Endothelial cell of umbilical vein (primary cell): ENCODE data around the gene ALDH6A1. TPM values are rescaled to one million over a fixed set of nuclear protein-coding genes. Genes with fewer than 3 reads are reported as not detected.
A peak's percentile ranks its signal among the peaks of the same experiment; 100 is the strongest.

Source experiments
- BruUV-seq: library from RNA; stranded (reverse); fragments of 400-500 nt; replicated peaks from 2 replicates; lab custom pipeline; 2021; lab: Mats Ljungman, UMichigan
- CTCF ChIA-PET: fragments of 300-600, 350-600 bp; sonication (Branson Sonifier 250); formaldehyde crosslinking; loops from one replicate; lab custom pipeline; 2021; ENCODE audit warnings: antibody characterized with exemption, inconsistent platforms; lab: Charles Lee
- POLR2A ChIA-PET: fragments of 300-600, 350-600 bp; sonication (Branson Sonifier 250); formaldehyde crosslinking; loops from one replicate; lab custom pipeline; 2021; ENCODE audit warnings: antibody characterized with exemption, inconsistent platforms; lab: Charles Lee
- DNase-seq: peaks from one replicate; pipeline ENCODE4 v3.0.0-alpha.2; 2011; ENCODE audit warnings: low read depth, low spot score
- FAIRE-seq: peaks from 2 replicates; lab custom pipeline; 2011; peaks lifted over from hg19 to GRCh38; lab: Jason Lieb, UNC
- H2AFZ ChIP-seq: 2 replicates; pipeline ENCODE4 v1.6.0; 2012; ENCODE audit warnings: low read depth, low read length, control low read depth, inconsistent platforms
- H3K27ac ChIP-seq: 2 replicates; pipeline ENCODE4 v1.5.1; 2011; ENCODE audit warnings: low read depth, mild to moderate bottlenecking, control low read depth, low read length, moderate library complexity; ENCODE audit not compliant: insufficient read depth
- H3K27me3 ChIP-seq, 2 experiments: 2 replicates each; pipeline versions ENCODE4 v1.6.0 to v1.6.1; 2011; ENCODE audit warnings: low read length in 2 of 2, mixed read lengths in 1 of 2; ENCODE audit not compliant: control insufficient read depth in 2 of 2, insufficient read depth in 2 of 2
- H3K36me3 ChIP-seq, 2 experiments: 2 replicates in 1 of 2; 3 replicates in 1 of 2; pipeline ENCODE4 v1.5.1; 2011; ENCODE audit warnings: low read length in 2 of 2, mild to moderate bottlenecking in 1 of 2, moderate library complexity in 1 of 2; ENCODE audit not compliant: control insufficient read depth in 2 of 2, insufficient read depth in 2 of 2; ENCODE audit errors: extremely low read depth in 1 of 2
- H3K4me1 ChIP-seq: 3 replicates; pipeline ENCODE4 v1.5.1; 2011; ENCODE audit warnings: mild to moderate bottlenecking, low read length; ENCODE audit not compliant: control insufficient read depth, insufficient read depth; ENCODE audit errors: extremely low read depth
- H3K4me2 ChIP-seq: 2 replicates; pipeline ENCODE4 v1.6.1; 2011; ENCODE audit warnings: low read length, control low read depth, mixed read lengths; ENCODE audit not compliant: insufficient read depth
- H3K4me3 ChIP-seq, 3 experiments: fragments of 200-600 bp in 1 of 3; sonication (generic), shearing (Covaris generic) in 1 of 3; replicated peaks in 1 of 3; 2 replicates each; pipeline ENCODE4 v1.5.1; 2011 to 2016; ENCODE audit warnings: control low read depth in 3 of 3, low read length in 3 of 3, mild to moderate bottlenecking in 2 of 3, inconsistent platforms in 1 of 3, low read depth in 1 of 3, moderate library complexity in 1 of 3; ENCODE audit not compliant: insufficient read depth in 1 of 3
- H3K79me2 ChIP-seq: 2 replicates; pipeline ENCODE4 v1.6.0; 2012; ENCODE audit warnings: low read length, inconsistent platforms; ENCODE audit not compliant: control insufficient read depth, insufficient read depth
- H3K9ac ChIP-seq: replicated peaks from 2 replicates; pipeline ENCODE3; 2011; ENCODE audit warnings: low read length, control low read depth; ENCODE audit not compliant: insufficient read depth; ENCODE audit errors: extremely low read depth
- H3K9me1 ChIP-seq: replicated peaks from 3 replicates; pipeline ENCODE4 v1.6.0; 2011; ENCODE audit warnings: mild to moderate bottlenecking, low read length; ENCODE audit not compliant: control insufficient read depth, insufficient read depth; ENCODE audit errors: extremely low read depth
- H3K9me3 ChIP-seq: replicated peaks from 2 replicates; pipeline ENCODE4 v1.5.1; 2012; ENCODE audit warnings: low read length, inconsistent platforms; ENCODE audit not compliant: control insufficient read depth, insufficient read depth
- H4K20me1 ChIP-seq: replicated peaks from 2 replicates; pipeline ENCODE3; 2011; ENCODE audit warnings: mild to moderate bottlenecking, low read length; ENCODE audit not compliant: control insufficient read depth, insufficient read depth; ENCODE audit errors: extremely low read depth
- CTCF ChIP-seq, 2 donors: IDR thresholded peaks; 1 replicate in 1 of 2; 2 replicates in 1 of 2; pipeline ENCODE4 v1.5.1; 2011; ENCODE audit warnings: low read length in 2 of 2, mild to moderate bottlenecking in 2 of 2, moderate library complexity in 2 of 2, control low read depth in 1 of 2, inconsistent platforms in 1 of 2, low read depth in 1 of 2; ENCODE audit not compliant: insufficient read depth in 1 of 2; ENCODE audit errors: extremely low read depth in 1 of 2
- EZH2 ChIP-seq: IDR thresholded peaks from 2 replicates; pipeline ENCODE4 v1.6.1; 2012; ENCODE audit warnings: borderline replicate concordance, low read depth, mild to moderate bottlenecking, moderate library complexity, low read length, inconsistent platforms; ENCODE audit not compliant: severe bottlenecking
- FOS ChIP-seq: IDR thresholded peaks from 2 replicates; pipeline ENCODE4 v1.6.1; 2011; ENCODE audit warnings: mild to moderate bottlenecking, low read length, moderate library complexity, borderline replicate concordance; ENCODE audit not compliant: insufficient read depth
- GATA2 ChIP-seq: IDR thresholded peaks from 2 replicates; pipeline ENCODE4 v1.7.0; 2011; ENCODE audit warnings: low read depth, mild to moderate bottlenecking, moderate library complexity, mixed read lengths, low read length; ENCODE audit not compliant: insufficient read length, insufficient read depth
- JUN ChIP-seq: IDR thresholded peaks from 2 replicates; pipeline ENCODE4 v1.6.1; 2011; ENCODE audit warnings: borderline replicate concordance, low read depth; ENCODE audit not compliant: insufficient read length, insufficient read depth
- MAX ChIP-seq: IDR thresholded peaks from 2 replicates; pipeline ENCODE4 v1.6.1; 2011; ENCODE audit not compliant: insufficient read depth, insufficient read length
- MYC ChIP-seq: IDR thresholded peaks from one replicate; pipeline ENCODE4 v1.6.1; 2011; ENCODE audit warnings: mild to moderate bottlenecking, low read depth, low read length
- POLR2A ChIP-seq: IDR thresholded peaks from 2 replicates; pipeline ENCODE4 v1.6.1; 2012; ENCODE audit warnings: low read depth, mild to moderate bottlenecking, control low read depth, low read length
- POLR2AphosphoS5 ChIP-seq: IDR thresholded peaks from 2 replicates; pipeline ENCODE4 v1.6.1; 2012; ENCODE audit warnings: low read depth, mild to moderate bottlenecking, control low read depth, low read length, moderate library complexity; ENCODE audit not compliant: insufficient read depth
- dilution Hi-C: fragments of 300-500 bp; cut with MboI; formaldehyde crosslinking; loops from one replicate; pipeline ENCODE4 v1.15.0; 2019; ENCODE audit warnings: low sequenced_read_pairs; ENCODE audit not compliant: extremely low pct_ligation_motif_present
- intact Hi-C: fragments of 100-400 bp; cut with micrococcal nuclease; formaldehyde crosslinking; loops from one replicate; pipeline ENCODE4 v1.10.0; 2022
- polyA plus RNA-seq, 4 experiments: library from polyadenylated mRNA; depleted of rRNA in 3 of 4; stranded (reverse) in 3 of 4; unstranded in 1 of 4; fragments of >200 nt; gene quantifications; 2 replicates each; pipeline versions ENCODE4 v1.2.1 to v1.2.3, GENCODE V29; 2011 to 2012; ENCODE audit warnings: missing spikeins in 1 of 4
- total RNA-seq: library from RNA; stranded (reverse); gene quantifications from 2 replicates; pipeline ENCODE4 v1.2.3, GENCODE V29; 2021

The ALDH6A1 gene
- total and polyA plus RNA-seq, 2 donors (not counting 3 experiments of a cell fraction or from before 2014, with no cell fraction given) = 5.2 to 10.2 TPM

- ChIA-PET POLR2A (no interaction called here), CTCF (interaction anchor here (1.0 kb wide), 2 partner anchors 10 to 19 kb away, joined by 3 read pairs; no protein-coding TSS in a partner anchor)
- TF ChIP-seq FOS (no peak), JUN (no peak), GATA2 (no peak), POLR2A (no peak), CTCF (IDR thresholded peaks at IDR 0.05; ENCODE audit: extremely low read depth in 1 of 2, insufficient read depth in 1 of 2, low read depth in 1 of 2, low read length in 2 of 2) (no peak), MAX (no peak), MYC (no peak), POLR2AphosphoS5 (no peak), EZH2 (no peak)
- TSS peak; percentile 69 for BruUV-seq
- Histone ChIP-seq H3K9ac (peak overlapping the region; percentile 96), H2AFZ (peak overlapping the region; percentile 97), H3K27me3 (no peaks in the 10 kb centered on the region), H3K4me3 (peak overlapping the region; percentile 47 to 97 (median 83)), H3K9me3 (no peaks in the 10 kb centered on the region), H3K79me2 (no peaks in the 10 kb centered on the region), H3K4me2 (peak overlapping the region; percentile 92), H3K9me1 (no peaks in the 10 kb centered on the region), H3K27ac (peak overlapping the region; percentile 86), H4K20me1 (no peaks in the 10 kb centered on the region), H3K4me1 (peaks cover 13% of the 10 kb centered on the region), H3K36me3 (no peaks in the 10 kb centered on the region)
- FAIRE-seq = peak; percentile 80
- DNase-seq = peak; percentile 28
- dilution Hi-C loops = no loop called here
- intact Hi-C loops = loop anchor here (1.0 to 2.0 kb wide), 2 partner anchors 65 to 69 kb away; partner anchors contain the start of genes ALDH6A1, COQ6, FAM161B and LIN52
These were observed 64.7 kb downstream of the ALDH6A1 start for GRCh38 chr14:74019408-74020137.
